Fibroblast of the aortic adventitia (primary cell): ENCODE measurements around the gene SP7. TPM values are rescaled to one million over a fixed set of nuclear protein-coding genes. Genes with fewer than 3 reads are reported as not detected.

Experiments
- DNase-seq: peaks from one replicate; pipeline ENCODE4 v3.0.0-alpha.2; 2010; ENCODE audit warnings: low read depth
- H3K4me3 ChIP-seq: 2 replicates; pipeline ENCODE4 v1.5.1; 2011; ENCODE audit warnings: low read depth, mild to moderate bottlenecking, control low read depth, low read length, moderate library complexity
- CTCF ChIP-seq: IDR thresholded peaks from 2 replicates; pipeline ENCODE4 v1.5.1; 2011; ENCODE audit warnings: mild to moderate bottlenecking, low read length, control low read depth, inconsistent platforms; ENCODE audit not compliant: insufficient read depth
- total RNA-seq: library from RNA; depleted of rRNA; stranded (reverse); fragments of >200 nt; gene quantifications from 2 replicates; pipeline ENCODE4 v1.2.3, GENCODE V29; 2012; ENCODE audit warnings: low replicate concordance

Gene SP7
- total RNA-seq, 1 donor, result not detected

GRCh38 chr12:53290661-53291060 lies 45.5 kb downstream of the SP7 start:
- no peak overlapping the region for H3K4me3 ChIP-seq
- DNase-seq, result peak; percentile 32
- no peak for TF ChIP-seq CTCF

GRCh38 chr12:53289891-53290290 lies 46.3 kb downstream of the SP7 start:
- H3K4me3 ChIP-seq, result no peak overlapping the region
- TF ChIP-seq CTCF, result no peak
- peak; percentile 29 for DNase-seq

- DNase-seq, result no peak
- TF ChIP-seq CTCF, result no peak
- H3K4me3 ChIP-seq, result no peak overlapping the region
Measured at GRCh38 chr12:53288322-53288721, 47.8 kb downstream of the SP7 start.

- TF ChIP-seq CTCF, result peak; percentile 67
- DNase-seq, result peak; percentile 72
Measured at GRCh38 chr12:53287741-53288216, 48.4 kb downstream of the SP7 start.

GRCh38 chr12:53286448-53286847 lies 49.7 kb downstream of the SP7 start:
- no peak for DNase-seq
- H3K4me3 ChIP-seq, result no peak overlapping the region
- no peak for TF ChIP-seq CTCF

More at GRCh38 chr12:53287741-53288216, 48.4 kb downstream of the SP7 start:
- no peak overlapping the region for H3K4me3 ChIP-seq

- no peak for DNase-seq
Measured at GRCh38 chr12:53279888-53280498, 56.2 kb downstream of the SP7 start.

More at GRCh38 chr12:53279888-53280498, 56.2 kb downstream of the SP7 start:
- H3K4me3 ChIP-seq, result no peak overlapping the region
- TF ChIP-seq CTCF, result no peak
